Left ventricle myocardium inferior (tissue), 1 donor: Measurements from ENCODE around the gene LGALS7B. TPM values are rescaled to one million over a fixed set of nuclear protein-coding genes. Genes with fewer than 3 reads are reported as not detected.
"Not testable (repeated sequence)": the region's sequence is repeated elsewhere in the genome, so short reads cannot be mapped to it uniquely, and the experiment has no call there.

ENCODE experiments used
- DNase-seq: peaks from one replicate; pipeline ENCODE4 v3.0.0-alpha.2; 2020
- H3K27ac ChIP-seq: fragments of 200-600 bp; replicated peaks from 2 replicates; pipeline ENCODE4 v1.8.0; 2021
- H3K27me3 ChIP-seq: fragments of 200-600 bp; 2 replicates; pipeline ENCODE4 v1.8.0; 2021; ENCODE audit warnings: low read depth
- H3K36me3 ChIP-seq: fragments of 200-600 bp; 2 replicates; pipeline ENCODE4 v1.8.0; 2021
- H3K4me1 ChIP-seq: fragments of 200-600 bp; 2 replicates; pipeline ENCODE4 v1.8.0; 2021
- H3K4me3 ChIP-seq: fragments of 200-600 bp; 2 replicates; pipeline ENCODE4 v1.8.0; 2021; ENCODE audit warnings: mild to moderate bottlenecking, moderate library complexity
- H3K9me3 ChIP-seq: fragments of 200-600 bp; replicated peaks from 2 replicates; pipeline ENCODE4 v1.8.0; 2021
- CTCF ChIP-seq: fragments of 200-600 bp; IDR thresholded peaks from 2 replicates; pipeline ENCODE4 v1.8.0; 2021; ENCODE audit warnings: antibody characterized with exemption, mild to moderate bottlenecking, borderline replicate concordance
- intact Hi-C: fragments of 100-400 bp; cut with micrococcal nuclease; formaldehyde crosslinking; loops from one replicate; pipeline ENCODE4 v1.11.0; 2022
- total RNA-seq: library from RNA; stranded (reverse); fragmentation: NEBNext Ultra II Directional; extraction: Animal tissue kit (Norgen Biotek cat#: 25700); gene quantifications from one replicate; pipeline ENCODE4 v1.2.1, GENCODE V29; 2021
- donor health status: DM: no; HTN: yes; CAD: no; lungs with severe emphysema.

Gene LGALS7B
- total RNA-seq, 1 donor from 2014 or later = not detected

DNA sequence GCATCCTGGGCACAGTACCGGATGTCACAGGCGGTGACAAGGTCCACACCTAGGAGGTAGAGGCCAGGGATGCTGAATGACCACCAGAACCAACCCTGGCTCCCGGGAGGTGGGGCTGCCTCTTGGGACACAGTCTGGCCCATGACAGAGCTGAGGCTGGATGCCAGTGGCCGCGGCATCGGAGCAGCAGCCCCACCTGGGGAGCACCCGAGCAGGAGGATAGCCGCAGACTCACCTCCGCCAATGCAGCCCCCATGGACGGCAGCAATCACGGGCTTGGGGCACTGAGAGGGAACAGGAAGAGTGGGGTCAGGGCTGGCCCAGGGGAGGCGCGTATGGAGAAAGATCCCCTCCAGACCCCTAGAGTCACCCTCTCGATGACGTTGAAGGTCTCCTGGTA, 28.1 kb downstream of the LGALS7B start:
- peaks cover 29% of the 10 kb centered on the region for H3K4me1 ChIP-seq
- H3K27ac ChIP-seq = no peak overlapping the region
- intact Hi-C loops = no loop called here
- no peaks in the 10 kb centered on the region for H3K27me3 ChIP-seq
- H3K4me3 ChIP-seq = no peak overlapping the region
- no peak for DNase-seq
- H3K36me3 ChIP-seq = peaks cover 49% of the 10 kb centered on the region
- no peak for TF ChIP-seq CTCF
- H3K9me3 ChIP-seq = no peaks in the 10 kb centered on the region

- no peaks in the 10 kb centered on the region for H3K9me3 ChIP-seq
- H3K4me1 ChIP-seq = peaks cover 29% of the 10 kb centered on the region
- peak overlapping the region; percentile 17 for H3K4me3 ChIP-seq
- peak overlapping the region; percentile 76 for H3K27ac ChIP-seq
- peak; percentile 39 for DNase-seq
- no peaks in the 10 kb centered on the region for H3K27me3 ChIP-seq
- intact Hi-C loops = no loop called here
- peaks cover 71% of the 10 kb centered on the region for H3K36me3 ChIP-seq
- TF ChIP-seq CTCF = no peak
Measured at GRCh38 chr19:38819231-38819920, 30.4 kb downstream of the LGALS7B start.

DNA sequence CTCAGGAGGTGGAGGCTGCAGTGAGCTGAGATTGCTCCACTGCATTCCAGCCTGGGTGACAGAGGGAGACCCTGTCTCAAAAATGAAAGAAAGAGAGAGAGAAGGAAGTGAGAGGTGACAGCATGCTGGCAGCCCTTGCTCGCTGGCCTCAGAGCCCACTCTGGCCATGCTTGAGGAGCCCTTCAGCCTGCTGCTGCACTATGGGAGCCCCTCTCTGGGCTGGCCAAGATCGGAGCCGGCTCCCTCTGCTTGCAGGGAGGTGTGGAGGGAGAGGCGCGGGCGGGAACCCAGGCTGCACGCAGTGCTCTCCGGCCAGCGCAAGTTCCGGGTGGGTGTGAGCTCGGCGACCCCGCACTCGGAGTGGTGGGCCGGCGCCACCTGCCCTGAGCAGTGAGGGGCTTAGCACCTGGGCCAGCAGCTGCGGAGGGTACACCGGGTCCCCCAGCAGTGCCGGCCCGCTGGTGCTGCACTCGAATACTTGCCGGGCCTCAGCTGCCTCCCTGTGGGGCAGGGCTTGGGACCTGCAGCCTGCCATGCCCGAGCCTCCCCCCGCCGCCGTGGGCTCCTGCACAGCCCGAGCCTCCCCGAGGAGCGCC, 32.3 kb downstream of the LGALS7B start:
- Histone ChIP-seq H3K4me1 (peaks cover 48% of the 10 kb centered on the region), H3K36me3 (peaks cover 70% of the 10 kb centered on the region)
- H3K4me3 ChIP-seq, intact Hi-C loops, H3K27me3 ChIP-seq, H3K9me3 ChIP-seq, H3K27ac ChIP-seq, DNase-seq: not testable (repeated sequence)

GRCh38 chr19:38825936-38826335, 36.9 kb downstream of the LGALS7B start:
- H3K4me3 ChIP-seq = peak overlapping the region; percentile 47

DNA sequence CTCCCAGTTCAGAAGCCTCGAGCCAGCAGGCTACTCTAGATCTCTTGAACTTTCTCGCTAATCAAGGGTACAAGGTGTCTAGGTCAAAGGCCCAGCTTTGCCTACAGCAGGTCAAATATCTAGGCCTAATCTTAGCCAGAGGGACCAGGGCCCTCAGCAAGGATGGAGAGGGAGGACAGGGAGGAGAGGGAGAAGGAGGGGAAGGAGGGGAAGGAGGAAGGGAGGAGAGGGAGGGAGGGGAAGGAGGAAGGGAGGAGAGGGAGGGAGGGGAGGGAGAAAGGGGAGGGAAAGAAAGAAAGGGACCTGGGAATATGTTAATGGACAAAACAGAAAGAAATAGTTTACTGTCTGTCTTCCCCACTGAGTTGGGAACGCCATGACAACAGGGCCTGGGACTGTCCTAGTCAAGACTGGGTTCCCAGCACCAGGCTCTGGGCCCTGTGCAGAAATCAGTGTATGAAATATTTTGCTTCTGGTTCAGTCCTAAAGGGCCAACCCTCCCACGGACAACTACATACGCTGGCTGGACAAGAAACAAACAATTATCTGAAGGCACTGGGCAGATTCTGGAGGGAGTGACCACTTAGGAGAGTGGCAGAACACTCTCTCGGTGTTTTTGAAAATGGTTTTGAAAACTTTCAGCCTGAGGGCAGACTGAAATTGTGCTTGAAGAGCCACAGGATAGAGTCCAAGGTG, 38.0 kb downstream of the LGALS7B start:
- Histone ChIP-seq H3K4me1 (peaks cover 70% of the 10 kb centered on the region), H3K4me3 (peak overlapping the region; percentile 8), H3K27ac (peak overlapping the region; percentile 66), H3K36me3 (peaks cover 75% of the 10 kb centered on the region), H3K9me3 (no peaks in the 10 kb centered on the region), H3K27me3 (no peaks in the 10 kb centered on the region)
- no peak for TF ChIP-seq CTCF
- DNase-seq = no peak
- intact Hi-C loops = no loop called here

More at GRCh38 chr19:38825936-38826335, 36.9 kb downstream of the LGALS7B start:
- Histone ChIP-seq H3K36me3 (peaks cover 84% of the 10 kb centered on the region), H3K4me1 (peaks cover 72% of the 10 kb centered on the region), H3K27ac (peak overlapping the region; percentile 66)
- H3K27me3 ChIP-seq, DNase-seq, intact Hi-C loops, H3K9me3 ChIP-seq: not testable (repeated sequence)

DNA sequence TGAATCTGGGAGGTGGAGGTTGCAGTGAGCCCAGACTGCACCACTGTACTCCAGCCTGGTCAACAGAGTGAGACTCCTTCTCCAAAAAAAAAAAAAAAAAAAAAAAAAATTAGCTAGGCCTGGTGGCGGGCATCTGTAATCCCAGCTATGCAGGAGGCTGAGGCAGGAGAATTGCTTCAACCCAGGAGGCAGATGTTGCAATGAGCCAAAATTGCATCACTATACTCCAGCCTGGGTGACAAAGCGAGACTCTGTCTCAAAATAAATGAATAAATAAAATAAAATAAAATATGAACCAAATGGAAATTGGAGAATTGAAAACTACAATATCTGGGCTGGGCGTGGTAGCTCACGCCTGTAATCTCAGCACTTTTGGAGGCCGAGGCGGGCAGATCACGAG, 40.2 kb downstream of the LGALS7B start:
- peaks cover 80% of the 10 kb centered on the region for H3K4me1 ChIP-seq
- not testable (repeated sequence) for DNase-seq

More for the DNA sequence above, 40.2 kb downstream of the LGALS7B start:
- intact Hi-C loops, H3K27ac ChIP-seq, H3K4me3 ChIP-seq, H3K27me3 ChIP-seq, H3K9me3 ChIP-seq: not testable (repeated sequence)
- peaks cover 53% of the 10 kb centered on the region for H3K36me3 ChIP-seq
